ENCODE results near the gene ZBTB20.

Gene ZBTB20

GRCh38 chr3:114452256-114452655, 694.8 kb downstream of the ZBTB20 start:
- ATAC-seq (ENCODE audit: low read depth) (no peak), DNase-seq (ENCODE audit: low spot score in 2 of 2) (no peak)
- Mint-ChIP-seq H3K4me3 (peak overlapping the region; percentile 62), H3K36me3 (peaks cover 3% of the 10 kb centered on the region), H3K9me3 (no peaks in the 10 kb centered on the region), H3K27ac (no peak overlapping the region), H3K4me1 (peaks cover 29% of the 10 kb centered on the region), H3K27me3 (no peaks in the 10 kb centered on the region)

GRCh38 chr3:114451561-114452018, 695.5 kb downstream of the ZBTB20 start:
- peak; percentile 34 to 59 for DNase-seq (ENCODE audit: low spot score in 2 of 2)
- no peaks in the 10 kb centered on the region for H3K9me3 Mint-ChIP-seq
- peaks cover 34% of the 10 kb centered on the region for H3K4me1 Mint-ChIP-seq
- peak; percentile 55 for ATAC-seq (ENCODE audit: low read depth)
- peak overlapping the region; percentile 91 for H3K4me3 Mint-ChIP-seq
- H3K36me3 Mint-ChIP-seq = peaks cover 3% of the 10 kb centered on the region
- no peaks in the 10 kb centered on the region for H3K27me3 Mint-ChIP-seq
- H3K27ac Mint-ChIP-seq = no peak overlapping the region

- Mint-ChIP-seq H3K36me3 (peaks cover 3% of the 10 kb centered on the region), H3K4me3 (peak overlapping the region; percentile 91), H3K27ac (no peak overlapping the region), H3K27me3 (no peaks in the 10 kb centered on the region), H3K9me3 (no peaks in the 10 kb centered on the region), H3K4me1 (peaks cover 36% of the 10 kb centered on the region)
- DNase-seq (ENCODE audit: low spot score in 2 of 2) = peak in 1 of 2 donors; percentile 57
- peak; percentile 72 for ATAC-seq (ENCODE audit: low read depth)
Observed at GRCh38 chr3:114451051-114451451, 696.0 kb downstream of the ZBTB20 start.

- H3K36me3 Mint-ChIP-seq = peaks cover 3% of the 10 kb centered on the region
- H3K4me1 Mint-ChIP-seq = peaks cover 39% of the 10 kb centered on the region
- ATAC-seq (ENCODE audit: low read depth) (peak; percentile 30), DNase-seq (ENCODE audit: low spot score in 2 of 2) (no peak)
- peak overlapping the region; percentile 91 for H3K4me3 Mint-ChIP-seq
- no peak overlapping the region for H3K27ac Mint-ChIP-seq
- H3K9me3 Mint-ChIP-seq = no peaks in the 10 kb centered on the region
- H3K27me3 Mint-ChIP-seq = no peaks in the 10 kb centered on the region
Observed at GRCh38 chr3:114450008-114450596, 697.0 kb downstream of the ZBTB20 start.

- H3K27ac Mint-ChIP-seq = no peak overlapping the region
- H3K4me3 Mint-ChIP-seq = peak overlapping the region; percentile 87
- H3K4me1 Mint-ChIP-seq = peaks cover 39% of the 10 kb centered on the region
- H3K27me3 Mint-ChIP-seq = no peaks in the 10 kb centered on the region
- H3K36me3 Mint-ChIP-seq = peaks cover 3% of the 10 kb centered on the region
- peak; percentile 15 for ATAC-seq (ENCODE audit: low read depth)
- H3K9me3 Mint-ChIP-seq = no peaks in the 10 kb centered on the region
- no peak for DNase-seq (ENCODE audit: low spot score in 2 of 2)
Observed at GRCh38 chr3:114449271-114450007, 697.6 kb downstream of the ZBTB20 start.

- H3K9me3 Mint-ChIP-seq = no peaks in the 10 kb centered on the region
- peak overlapping the region; percentile 56 for H3K4me3 Mint-ChIP-seq
- DNase-seq (ENCODE audit: low spot score in 2 of 2) (no peak), ATAC-seq (ENCODE audit: low read depth) (no peak)
- H3K4me1 Mint-ChIP-seq = peaks cover 36% of the 10 kb centered on the region
- H3K27me3 Mint-ChIP-seq = no peaks in the 10 kb centered on the region
- peak overlapping the region; percentile 92 for H3K27ac Mint-ChIP-seq
- H3K36me3 Mint-ChIP-seq = peaks cover 3% of the 10 kb centered on the region
Observed at GRCh38 chr3:114447950-114448479, 699.1 kb downstream of the ZBTB20 start.

GRCh38 chr3:114447545-114447944, 699.5 kb downstream of the ZBTB20 start:
- H3K4me1 Mint-ChIP-seq = peaks cover 40% of the 10 kb centered on the region

GRCh38 chr3:114446600-114446999, 700.5 kb downstream of the ZBTB20 start:
- Mint-ChIP-seq H3K27me3 (no peaks in the 10 kb centered on the region), H3K9me3 (no peaks in the 10 kb centered on the region), H3K4me1 (peaks cover 46% of the 10 kb centered on the region), H3K27ac (peak overlapping the region; percentile 92), H3K36me3 (peaks cover 5% of the 10 kb centered on the region), H3K4me3 (peak overlapping the region; percentile 1)
- ATAC-seq (ENCODE audit: low read depth) (no peak), DNase-seq (ENCODE audit: low spot score in 2 of 2) (no peak)

More at GRCh38 chr3:114447545-114447944, 699.5 kb downstream of the ZBTB20 start:
- peaks cover 3% of the 10 kb centered on the region for H3K36me3 Mint-ChIP-seq
- H3K4me3 Mint-ChIP-seq = peak overlapping the region; percentile 56
- no peaks in the 10 kb centered on the region for H3K27me3 Mint-ChIP-seq
- H3K27ac Mint-ChIP-seq = peak overlapping the region; percentile 92
- peak; percentile 15 for ATAC-seq (ENCODE audit: low read depth)
- H3K9me3 Mint-ChIP-seq = no peaks in the 10 kb centered on the region
- DNase-seq (ENCODE audit: low spot score in 2 of 2) = no peak

GRCh38 chr3:114445233-114445632, 701.9 kb downstream of the ZBTB20 start:
- Mint-ChIP-seq H3K4me3 (no peak overlapping the region), H3K4me1 (peaks cover 46% of the 10 kb centered on the region), H3K36me3 (peaks cover 5% of the 10 kb centered on the region), H3K9me3 (no peaks in the 10 kb centered on the region), H3K27me3 (no peaks in the 10 kb centered on the region), H3K27ac (no peak overlapping the region)
- DNase-seq (ENCODE audit: low spot score in 2 of 2) = no peak
- no peak for ATAC-seq (ENCODE audit: low read depth)

GRCh38 chr3:114444216-114444615, 702.9 kb downstream of the ZBTB20 start:
- peaks cover 47% of the 10 kb centered on the region for H3K4me1 Mint-ChIP-seq
- peaks cover 5% of the 10 kb centered on the region for H3K36me3 Mint-ChIP-seq
- no peak overlapping the region for H3K4me3 Mint-ChIP-seq
- ATAC-seq (ENCODE audit: low read depth) = no peak
- no peak for DNase-seq (ENCODE audit: low spot score in 2 of 2)
- H3K27ac Mint-ChIP-seq = peak overlapping the region; percentile 20
- H3K27me3 Mint-ChIP-seq = no peaks in the 10 kb centered on the region
- no peaks in the 10 kb centered on the region for H3K9me3 Mint-ChIP-seq

GRCh38 chr3:114442246-114442645, 704.8 kb downstream of the ZBTB20 start:
- DNase-seq (ENCODE audit: low spot score in 2 of 2) (no peak), ATAC-seq (ENCODE audit: low read depth) (no peak)
- peak overlapping the region; percentile 68 for H3K27ac Mint-ChIP-seq
- peaks cover 2% of the 10 kb centered on the region for H3K36me3 Mint-ChIP-seq
- no peaks in the 10 kb centered on the region for H3K9me3 Mint-ChIP-seq
- H3K4me1 Mint-ChIP-seq = peaks cover 47% of the 10 kb centered on the region
- no peaks in the 10 kb centered on the region for H3K27me3 Mint-ChIP-seq
- H3K4me3 Mint-ChIP-seq = no peak overlapping the region

GRCh38 chr3:114441386-114441785, 705.7 kb downstream of the ZBTB20 start:
- Mint-ChIP-seq H3K36me3 (peaks cover 2% of the 10 kb centered on the region), H3K4me1 (peaks cover 48% of the 10 kb centered on the region), H3K27ac (peak overlapping the region; percentile 68), H3K4me3 (peak overlapping the region; percentile 50), H3K9me3 (no peaks in the 10 kb centered on the region), H3K27me3 (no peaks in the 10 kb centered on the region)
- ATAC-seq (ENCODE audit: low read depth) = no peak
- DNase-seq (ENCODE audit: low spot score in 2 of 2) = no peak

GRCh38 chr3:114440700-114441099, 706.4 kb downstream of the ZBTB20 start:
- DNase-seq (ENCODE audit: low spot score in 2 of 2) = no peak
- H3K27ac Mint-ChIP-seq = peak overlapping the region; percentile 42
- no peaks in the 10 kb centered on the region for H3K9me3 Mint-ChIP-seq
- H3K27me3 Mint-ChIP-seq = no peaks in the 10 kb centered on the region
- peaks cover 53% of the 10 kb centered on the region for H3K4me1 Mint-ChIP-seq
- ATAC-seq (ENCODE audit: low read depth) = no peak
- peaks cover 2% of the 10 kb centered on the region for H3K36me3 Mint-ChIP-seq
- H3K4me3 Mint-ChIP-seq = no peak overlapping the region

- Mint-ChIP-seq H3K27me3 (no peaks in the 10 kb centered on the region), H3K4me1 (peaks cover 59% of the 10 kb centered on the region), H3K9me3 (no peaks in the 10 kb centered on the region), H3K36me3 (peaks cover 6% of the 10 kb centered on the region), H3K27ac (peak overlapping the region; percentile 63), H3K4me3 (no peak overlapping the region)
- DNase-seq (ENCODE audit: low spot score in 2 of 2) (no peak), ATAC-seq (ENCODE audit: low read depth) (no peak)
Observed at GRCh38 chr3:114439284-114439683, 707.8 kb downstream of the ZBTB20 start.
